Omental fat pad (tissue), 4 donors: ENCODE measurements around the gene CLCN2. TPM values are rescaled to one million over a fixed set of nuclear protein-coding genes. Genes with fewer than 3 reads are reported as not detected.

Experiments used
- ATAC-seq: fragments of 150-250 bp; one replicate; pipeline ENCODE4 v1.9.1; 2016; ENCODE audit warnings: mild to moderate bottlenecking, moderate library complexity; ENCODE audit not compliant: low FRiP score
- DNase-seq: peaks from one replicate; pipeline ENCODE4 v3.0.0-alpha.2; 2019; ENCODE audit warnings: low spot score
- CTCF ChIP-seq, 3 donors: fragments of 450-650 bp; IDR thresholded peaks; one replicate each; pipeline ENCODE4 v1.5.1; 2016 to 2017; ENCODE audit warnings: antibody characterized with exemption in 3 of 3, mild to moderate bottlenecking in 3 of 3, moderate library complexity in 2 of 3
- total RNA-seq, 4 donors: library from RNA; depleted of rRNA; stranded (reverse); fragments of >200 nt; gene quantifications; one replicate each; pipeline ENCODE4 v1.1.0, GENCODE V29; 2016

Gene CLCN2
- total RNA-seq, 4 donors from 2014 or later, result 2.1 to 8.4 (median 3.8) TPM

- no peak for DNase-seq
- TF ChIP-seq CTCF (IDR thresholded peaks at IDR 0.05), result no peak
These were observed 29.9 kb upstream of the CLCN2 start for GRCh38 chr3:184391266-184391665.

DNA sequence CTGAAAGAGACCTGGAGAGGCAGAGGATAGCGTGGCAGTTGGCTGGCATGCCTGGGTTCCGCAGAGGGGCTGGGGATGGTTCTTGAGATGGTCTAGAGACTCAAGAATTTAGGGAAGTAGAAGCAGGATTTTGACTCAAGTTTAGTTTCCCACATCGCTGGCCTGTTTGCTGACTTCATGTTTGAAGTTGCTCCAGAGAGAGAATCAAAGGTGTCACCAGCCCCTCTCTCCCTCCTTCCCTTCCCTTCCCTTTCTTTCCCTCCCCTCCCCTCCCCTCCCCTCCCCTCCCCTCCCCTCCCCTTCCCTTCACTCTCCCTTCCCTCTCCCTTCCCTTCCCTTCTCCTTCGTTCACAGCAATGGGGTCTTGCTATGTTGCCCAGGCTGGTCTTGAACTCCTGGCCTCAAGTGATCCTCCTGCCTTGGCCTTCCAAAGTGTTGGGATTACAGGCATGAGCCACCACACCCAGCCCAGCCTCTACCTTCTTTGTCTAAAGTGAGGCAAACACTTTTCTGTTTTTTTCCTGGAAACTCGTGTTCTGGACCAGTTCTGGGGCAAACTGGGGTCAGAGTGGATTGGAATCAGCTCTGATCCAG is 28.6 kb upstream of the CLCN2 start:
- ATAC-seq (no peak), DNase-seq (no peak)
- TF ChIP-seq CTCF (IDR thresholded peaks at IDR 0.05), result no peak

More at GRCh38 chr3:184391266-184391665, 29.9 kb upstream of the CLCN2 start:
- no peak for ATAC-seq

- ATAC-seq (no peak), DNase-seq (no peak)
- TF ChIP-seq CTCF (IDR thresholded peaks at IDR 0.05), result no peak
These were observed 28.0 kb upstream of the CLCN2 start for GRCh38 chr3:184389384-184389783.

- no peak for TF ChIP-seq CTCF (IDR thresholded peaks at IDR 0.05)
- ATAC-seq (no peak), DNase-seq (no peak)
These were observed 27.5 kb upstream of the CLCN2 start for GRCh38 chr3:184388936-184389230.

GRCh38 chr3:184388164-184388935 is 26.9 kb upstream of the CLCN2 start:
- no peak for DNase-seq
- TF ChIP-seq CTCF (IDR thresholded peaks at IDR 0.05), result no peak
- ATAC-seq, result no peak

- DNase-seq, result no peak
- TF ChIP-seq CTCF (IDR thresholded peaks at IDR 0.05), result no peak
These were observed 25.8 kb upstream of the CLCN2 start for GRCh38 chr3:184387174-184387714.

More at GRCh38 chr3:184387174-184387714, 25.8 kb upstream of the CLCN2 start:
- no peak for ATAC-seq
